ENCODE data around the gene EPS15.
A peak's percentile ranks its signal among the peaks of the same experiment; 100 is the strongest.

Gene EPS15

DNA sequence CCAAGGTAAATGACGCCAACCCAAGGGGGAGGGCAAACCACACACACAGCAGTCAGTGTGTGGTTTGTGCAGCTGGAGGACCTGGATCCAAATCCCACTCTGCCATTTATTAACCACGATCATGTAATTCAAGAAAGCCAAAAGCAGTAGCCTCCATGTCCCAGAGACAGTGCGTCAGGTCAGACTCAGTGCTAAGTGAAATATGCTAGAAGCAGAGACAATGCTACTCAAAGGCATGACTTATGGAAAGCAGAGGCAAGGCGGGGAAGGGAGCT lies 202.3 kb downstream of the EPS15 start:
- ChIA-PET CTCF (interaction anchor here (1.1 kb wide), 1 partner anchor 20 kb away, joined by 4 read pairs; no protein-coding TSS in a partner anchor), POLR2A (no interaction called here)
- TF ChIP-seq ZNF384 (IDR thresholded peaks at IDR 0.05) (no peak), SUZ12 (IDR thresholded peaks at IDR 0.05) (no peak), FOXM1 (IDR thresholded peaks at IDR 0.05; ENCODE audit: borderline replicate concordance) (no peak), NFRKB (IDR thresholded peaks at IDR 0.05) (no peak)
- DNase-seq (ENCODE audit: extremely low spot score), result no peak

DNA sequence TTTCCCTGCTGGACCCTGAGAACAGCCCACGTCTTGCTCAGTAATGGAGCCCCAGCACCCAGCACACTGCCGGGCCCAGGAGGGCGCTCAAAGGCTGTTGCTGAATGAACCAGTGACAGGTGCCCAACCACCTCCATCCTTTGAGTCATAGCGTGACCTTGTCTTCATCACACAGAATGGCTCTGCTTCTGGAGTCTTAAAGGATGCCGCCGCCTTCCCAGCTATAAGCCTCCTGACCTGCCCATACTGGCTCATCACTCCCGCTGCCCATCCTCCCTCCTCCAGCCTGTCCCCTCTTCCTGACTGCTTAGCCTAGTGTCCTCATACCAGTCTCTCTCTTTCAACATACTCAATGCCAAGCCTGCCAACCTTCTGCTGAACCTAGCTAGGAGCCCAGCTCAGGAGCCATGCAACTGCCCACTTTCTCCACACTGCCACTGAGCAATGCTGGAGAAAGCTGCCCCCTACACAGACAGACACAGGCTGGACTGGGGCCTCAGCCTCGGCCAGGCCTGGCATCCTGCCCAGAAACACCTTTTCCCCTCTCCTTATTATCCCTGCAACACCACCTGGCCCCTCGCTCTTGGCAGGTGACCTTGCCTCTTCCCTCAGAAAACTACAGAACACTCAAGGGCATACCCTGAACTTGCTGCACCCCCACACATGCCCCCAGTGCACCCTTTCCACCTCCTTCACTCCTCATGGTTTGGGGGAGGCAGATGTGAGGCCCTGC lies 202.8 kb downstream of the EPS15 start:
- TF ChIP-seq SP1 (IDR thresholded peaks at IDR 0.05), result no peak
- no peak for TF ChIP-seq ARNT (IDR thresholded peaks at IDR 0.05)
- no peak for TF ChIP-seq FOXK2 (IDR thresholded peaks at IDR 0.05)
- no peak for TF ChIP-seq NFRKB (IDR thresholded peaks at IDR 0.05)
- TF ChIP-seq BHLHE40 (IDR thresholded peaks at IDR 0.05; ENCODE audit: borderline replicate concordance), result no peak
- no peak for TF ChIP-seq TARDBP (IDR thresholded peaks at IDR 0.05)
- CTCF ChIA-PET, result interaction anchor here (1.1 kb wide), 1 partner anchor 19 kb away, joined by 4 read pairs; no protein-coding TSS in a partner anchor
- no peak for DNase-seq (ENCODE audit: extremely low spot score)
- POLR2A ChIA-PET, result no interaction called here

GRCh38 chr1:51314974-51315373 lies 204.1 kb downstream of the EPS15 start:
- DNase-seq (ENCODE audit: extremely low spot score), result no peak
- TF ChIP-seq NFRKB (IDR thresholded peaks at IDR 0.05), result no peak
- TF ChIP-seq FOXK2 (IDR thresholded peaks at IDR 0.05), result no peak
- ChIA-PET POLR2A (interaction anchor here (0.6 to 0.8 kb wide), 2 partner anchors 18 to 526 kb away, joined by 3 read pairs; no protein-coding TSS in a partner anchor), CTCF (no interaction called here)

DNA sequence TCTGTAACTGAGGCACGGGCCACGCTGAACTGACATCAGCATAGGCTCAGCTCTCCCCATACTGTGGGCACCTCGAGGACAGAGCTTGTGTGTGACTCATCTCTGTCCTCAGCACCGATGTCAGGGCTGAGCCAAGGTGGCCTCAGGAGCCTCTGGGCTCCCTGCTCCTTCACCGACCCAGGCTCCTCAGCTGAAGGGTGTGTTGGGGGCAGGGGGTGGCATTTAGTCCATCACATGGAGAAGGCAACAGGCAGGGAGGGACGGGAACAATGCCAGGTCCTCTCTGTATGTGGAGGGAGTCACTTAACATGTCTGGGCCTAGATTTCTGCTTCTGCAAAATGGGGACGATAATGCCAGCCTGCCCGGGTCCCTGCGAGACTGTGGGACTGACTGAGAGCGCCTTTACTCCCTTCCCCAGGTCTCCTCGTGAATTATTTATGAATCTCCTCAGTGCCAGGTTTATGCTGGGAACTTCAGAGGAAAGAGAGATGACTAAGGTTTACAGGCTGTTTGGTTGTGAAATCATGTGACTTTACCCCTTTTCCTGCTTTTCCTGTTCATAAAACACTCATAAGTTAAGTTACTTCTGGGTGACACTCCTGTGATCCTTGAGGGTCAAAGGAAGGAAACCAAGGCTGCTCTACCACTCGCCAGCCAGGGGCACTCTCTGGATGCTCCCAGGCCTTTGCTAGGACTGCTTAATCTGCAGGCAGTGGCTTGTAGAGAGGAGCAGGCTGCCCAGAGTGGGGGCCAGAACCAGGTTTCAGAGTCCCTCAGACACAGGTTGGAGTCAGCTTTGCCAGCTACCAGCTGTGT lies 204.9 kb downstream of the EPS15 start:
- no peak for TF ChIP-seq TARDBP (IDR thresholded peaks at IDR 0.05)
- TF ChIP-seq FOXK2 (IDR thresholded peaks at IDR 0.05), result no peak
- no peak for TF ChIP-seq NFRKB (IDR thresholded peaks at IDR 0.05)
- TF ChIP-seq SP1 (IDR thresholded peaks at IDR 0.05), result no peak
- CTCF ChIA-PET, result no interaction called here
- POLR2A ChIA-PET, result no interaction called here

GRCh38 chr1:51313268-51313852 lies 205.7 kb downstream of the EPS15 start:
- ChIA-PET CTCF (no interaction called here), POLR2A (no interaction called here)
- peak; percentile 31 for DNase-seq (ENCODE audit: extremely low spot score)
- TF ChIP-seq, protein P1, sequence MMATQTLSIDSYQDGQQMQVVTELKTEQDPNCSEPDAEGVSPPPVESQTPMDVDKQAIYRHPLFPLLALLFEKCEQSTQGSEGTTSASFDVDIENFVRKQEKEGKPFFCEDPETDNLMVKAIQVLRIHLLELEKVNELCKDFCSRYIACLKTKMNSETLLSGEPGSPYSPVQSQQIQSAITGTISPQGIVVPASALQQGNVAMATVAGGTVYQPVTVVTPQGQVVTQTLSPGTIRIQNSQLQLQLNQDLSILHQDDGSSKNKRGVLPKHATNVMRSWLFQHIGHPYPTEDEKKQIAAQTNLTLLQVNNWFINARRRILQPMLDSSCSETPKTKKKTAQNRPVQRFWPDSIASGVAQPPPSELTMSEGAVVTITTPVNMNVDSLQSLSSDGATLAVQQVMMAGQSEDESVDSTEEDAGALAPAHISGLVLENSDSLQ (IDR thresholded peaks at IDR 0.05), result no peak
- TF ChIP-seq FOXM1 (IDR thresholded peaks at IDR 0.05; ENCODE audit: borderline replicate concordance) (no peak), SP1 (IDR thresholded peaks at IDR 0.05) (no peak), BHLHE40 (IDR thresholded peaks at IDR 0.05; ENCODE audit: borderline replicate concordance) (no peak), FOXA1 (IDR thresholded peaks at IDR 0.05) (no peak), ZNF384 (IDR thresholded peaks at IDR 0.05) (no peak), LEF1 (IDR thresholded peaks at IDR 0.05; ENCODE audit: borderline replicate concordance) (no peak), HDGF (IDR thresholded peaks at IDR 0.05; ENCODE audit: borderline replicate concordance) (no peak), TARDBP (IDR thresholded peaks at IDR 0.05) (no peak), SUZ12 (IDR thresholded peaks at IDR 0.05) (no peak), ELF4 (IDR thresholded peaks at IDR 0.05) (no peak), CTBP1 (IDR thresholded peaks at IDR 0.05; ENCODE audit: borderline replicate concordance) (no peak), ARNT (IDR thresholded peaks at IDR 0.05) (no peak), NFRKB (IDR thresholded peaks at IDR 0.05) (no peak), FOXK2 (IDR thresholded peaks at IDR 0.05) (no peak), L3MBTL2 (conservative IDR thresholded peaks at IDR 0.05) (no peak)

More for the DNA sequence above, 204.9 kb downstream of the EPS15 start:
- DNase-seq (ENCODE audit: extremely low spot score), result no peak

- TF ChIP-seq SUZ12 (IDR thresholded peaks at IDR 0.05) (no peak), NFRKB (IDR thresholded peaks at IDR 0.05) (no peak), BHLHE40 (IDR thresholded peaks at IDR 0.05; ENCODE audit: borderline replicate concordance) (no peak), CTBP1 (IDR thresholded peaks at IDR 0.05; ENCODE audit: borderline replicate concordance) (no peak), SP1 (IDR thresholded peaks at IDR 0.05) (no peak), HDGF (IDR thresholded peaks at IDR 0.05; ENCODE audit: borderline replicate concordance) (no peak), FOXK2 (IDR thresholded peaks at IDR 0.05) (no peak), FOXA1 (IDR thresholded peaks at IDR 0.05) (no peak)
- TF ChIP-seq, protein P1 (IDR thresholded peaks at IDR 0.05), result no peak
- CTCF ChIA-PET, result no interaction called here
- no peak for DNase-seq (ENCODE audit: extremely low spot score)
- POLR2A ChIA-PET, result interaction anchor here (0.8 kb wide), 1 partner anchor 16 kb away, joined by 3 read pairs; no protein-coding TSS in a partner anchor
Measured at GRCh38 chr1:51312718-51313117, 206.3 kb downstream of the EPS15 start.

DNA sequence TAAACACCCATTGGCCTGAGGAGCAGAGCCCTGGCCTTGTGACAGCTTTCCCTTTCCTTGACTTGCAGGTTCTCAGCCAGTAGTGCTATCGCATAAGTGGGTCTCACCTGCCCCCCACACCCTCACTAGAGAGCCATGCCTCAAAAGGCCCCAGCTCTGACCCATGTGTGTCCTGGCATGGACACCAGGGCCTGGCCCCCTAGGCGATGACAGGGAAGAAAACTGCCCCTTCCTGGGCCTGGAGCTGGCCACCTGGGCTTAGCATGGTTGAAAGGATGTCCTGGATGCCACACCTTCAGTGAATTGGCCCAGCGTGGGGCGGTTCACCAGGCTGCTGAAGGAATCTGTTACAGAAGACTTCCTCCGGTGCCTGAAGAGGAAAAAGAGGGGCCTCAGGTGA lies 207.2 kb downstream of the EPS15 start:
- ChIA-PET POLR2A (interaction anchor here (0.6 to 0.8 kb wide), 2 partner anchors 15 to 46 kb away, joined by 3 read pairs; no protein-coding TSS in a partner anchor), CTCF (no interaction called here)
- DNase-seq (ENCODE audit: extremely low spot score), result no peak
- TF ChIP-seq ARNT (IDR thresholded peaks at IDR 0.05) (no peak), BHLHE40 (IDR thresholded peaks at IDR 0.05; ENCODE audit: borderline replicate concordance) (no peak), TARDBP (IDR thresholded peaks at IDR 0.05) (no peak), ELF4 (IDR thresholded peaks at IDR 0.05) (no peak), NFRKB (IDR thresholded peaks at IDR 0.05) (no peak), SUZ12 (IDR thresholded peaks at IDR 0.05) (no peak), ZNF384 (IDR thresholded peaks at IDR 0.05) (no peak), FOXM1 (IDR thresholded peaks at IDR 0.05; ENCODE audit: borderline replicate concordance) (no peak), FOXA1 (IDR thresholded peaks at IDR 0.05) (no peak), FOXK2 (IDR thresholded peaks at IDR 0.05) (no peak), L3MBTL2 (conservative IDR thresholded peaks at IDR 0.05) (no peak), HDGF (IDR thresholded peaks at IDR 0.05; ENCODE audit: borderline replicate concordance) (no peak), LEF1 (IDR thresholded peaks at IDR 0.05; ENCODE audit: borderline replicate concordance) (no peak), SP1 (IDR thresholded peaks at IDR 0.05) (no peak), CTBP1 (IDR thresholded peaks at IDR 0.05; ENCODE audit: borderline replicate concordance) (no peak)
- TF ChIP-seq, protein P1 (IDR thresholded peaks at IDR 0.05), result no peak

Measured in HEK293T (cell line).